T1000 (cell line): ENCODE data around the gene HIBCH.
"Not testable (repeated sequence)": the region's sequence is repeated elsewhere in the genome, so short reads cannot be mapped to it uniquely, and the experiment has no call there.

Experiments
- DNase-seq: peaks from one replicate; lab custom pipeline; 2025; ENCODE audit warnings: mixed read lengths; lab: John Stamatoyannopoulos, UW

The HIBCH gene

GRCh38 chr2:190186238-190186637 lies 133.4 kb downstream of the HIBCH start:
- no peak for DNase-seq

- no peak for DNase-seq
These were observed 134.2 kb downstream of the HIBCH start for GRCh38 chr2:190185380-190185779.

- no peak for DNase-seq
These were observed 135.2 kb downstream of the HIBCH start for GRCh38 chr2:190184460-190184859.

GRCh38 chr2:190183539-190183938 lies 136.1 kb downstream of the HIBCH start:
- DNase-seq, result no peak

GRCh38 chr2:190182071-190182524 lies 137.5 kb downstream of the HIBCH start:
- DNase-seq, result no peak

GRCh38 chr2:190181123-190181669 lies 138.4 kb downstream of the HIBCH start:
- no peak for DNase-seq

GRCh38 chr2:190180313-190181122 lies 139.1 kb downstream of the HIBCH start:
- DNase-seq, result no peak

GRCh38 chr2:190179754-190180312 lies 139.8 kb downstream of the HIBCH start:
- no peak for DNase-seq

- DNase-seq, result no peak
These were observed 141.4 kb downstream of the HIBCH start for GRCh38 chr2:190178066-190178722.

- DNase-seq, result no peak
These were observed 142.2 kb downstream of the HIBCH start for GRCh38 chr2:190177249-190178040.

- DNase-seq, result no peak
These were observed 146.2 kb downstream of the HIBCH start for GRCh38 chr2:190173392-190173791.

GRCh38 chr2:190170673-190171072 lies 149.0 kb downstream of the HIBCH start:
- DNase-seq, result no peak

- no peak for DNase-seq
These were observed 150.2 kb downstream of the HIBCH start for GRCh38 chr2:190169221-190170072.

GRCh38 chr2:190167702-190168101 lies 151.9 kb downstream of the HIBCH start:
- no peak for DNase-seq

GRCh38 chr2:190165491-190165890 lies 154.1 kb downstream of the HIBCH start:
- DNase-seq, result no peak

GRCh38 chr2:190162851-190163250 lies 156.8 kb downstream of the HIBCH start:
- DNase-seq, result no peak

- no peak for DNase-seq
These were observed 160.2 kb downstream of the HIBCH start for GRCh38 chr2:190159453-190159852.

- no peak for DNase-seq
These were observed 160.7 kb downstream of the HIBCH start for GRCh38 chr2:190158798-190159434.

GRCh38 chr2:190157613-190158528 lies 161.8 kb downstream of the HIBCH start:
- DNase-seq, result not testable (repeated sequence)
